Dermis microvascular lymphatic vessel endothelial cell (primary cell): ENCODE data around the gene COL19A1. TPM values are rescaled to one million over a fixed set of nuclear protein-coding genes. Genes with fewer than 3 reads are reported as not detected.
"Not testable (repeated sequence)": the region's sequence is repeated elsewhere in the genome, so short reads cannot be mapped to it uniquely, and the experiment has no call there.

Experiments
- DNase-seq, 2 donors: peaks; one replicate each; pipeline versions ENCODE4 v3.0.0 to v3.0.0-alpha.2; 2010; ENCODE audit warnings: low read depth in 2 of 2
- total RNA-seq: library from RNA; depleted of rRNA; stranded (reverse); fragments of >200 nt; gene quantifications from 2 replicates; pipeline ENCODE4 v1.2.1, GENCODE V29; 2014

COL19A1 gene
- under 0.01 TPM in 1 of 2 replicates, not detected in the other for total RNA-seq

- no peak for DNase-seq
Observed at GRCh38 chr6:69866351-69866769, at the start of gene COL19A1. Gene COL19A1, plus strand, starts transcription at chr6:69866556. Its CDS starts 13,012 bp downstream, at chr6:69879568.

GRCh38 chr6:69816569-69816968 lies 49.8 kb upstream of the COL19A1 start:
- no peak for DNase-seq

- DNase-seq = no peak
Observed at GRCh38 chr6:69817358-69817757, 49.0 kb upstream of the COL19A1 start.

- DNase-seq = no peak
Observed at GRCh38 chr6:69818223-69818930, 48.0 kb upstream of the COL19A1 start.

- no peak for DNase-seq
Observed at GRCh38 chr6:69819138-69819537, 47.2 kb upstream of the COL19A1 start.

GRCh38 chr6:69820018-69820417 lies 46.3 kb upstream of the COL19A1 start:
- no peak for DNase-seq

- no peak for DNase-seq
Observed at GRCh38 chr6:69820438-69820837, 45.9 kb upstream of the COL19A1 start.

- DNase-seq = not testable (repeated sequence)
Observed at GRCh38 chr6:69824355-69824754, 42.0 kb upstream of the COL19A1 start.

GRCh38 chr6:69825904-69826303 lies 40.5 kb upstream of the COL19A1 start:
- no peak for DNase-seq

GRCh38 chr6:69827276-69827893 lies 39.0 kb upstream of the COL19A1 start:
- DNase-seq = no peak

- no peak for DNase-seq
Observed at GRCh38 chr6:69832558-69832957, 33.8 kb upstream of the COL19A1 start.

GRCh38 chr6:69835414-69836179 lies 30.8 kb upstream of the COL19A1 start:
- peak; percentile 40 to 57 for DNase-seq

GRCh38 chr6:69841862-69842261 lies 24.5 kb upstream of the COL19A1 start:
- no peak for DNase-seq

- no peak for DNase-seq
Observed at GRCh38 chr6:69843189-69843588, 23.2 kb upstream of the COL19A1 start.

GRCh38 chr6:69846312-69846711 lies 20.0 kb upstream of the COL19A1 start:
- DNase-seq = no peak

GRCh38 chr6:69846770-69847491 lies 19.4 kb upstream of the COL19A1 start:
- no peak for DNase-seq

- DNase-seq = no peak
Observed at GRCh38 chr6:69847492-69847788, 18.9 kb upstream of the COL19A1 start.

- DNase-seq = no peak
Observed at GRCh38 chr6:69848552-69848951, 17.8 kb upstream of the COL19A1 start.

- DNase-seq = no peak
Observed at GRCh38 chr6:69852706-69853105, 13.7 kb upstream of the COL19A1 start.

- DNase-seq = no peak
Observed at GRCh38 chr6:69861986-69862385, 4.4 kb upstream of the COL19A1 start.

GRCh38 chr6:69863766-69864165 lies 2.6 kb upstream of the COL19A1 start:
- DNase-seq = no peak

GRCh38 chr6:69865126-69865525 lies 1.2 kb upstream of the COL19A1 start:
- DNase-seq = no peak
